HG02970 (cell line): ENCODE results near the gene AMOTL1.
"Not testable (repeated sequence)": the region's sequence is repeated elsewhere in the genome, so short reads cannot be mapped to it uniquely, and the experiment has no call there.

Source experiments
- ATAC-seq: cut with Tn5 transposase; IDR thresholded peaks from one replicate; pipeline ENCODE4 v1.9.1; 2021; ENCODE audit warnings: mild to moderate bottlenecking, moderate library complexity, moderate number of reproducible peaks; ENCODE audit not compliant: unreplicated experiment, low FRiP score

The AMOTL1 gene

DNA sequence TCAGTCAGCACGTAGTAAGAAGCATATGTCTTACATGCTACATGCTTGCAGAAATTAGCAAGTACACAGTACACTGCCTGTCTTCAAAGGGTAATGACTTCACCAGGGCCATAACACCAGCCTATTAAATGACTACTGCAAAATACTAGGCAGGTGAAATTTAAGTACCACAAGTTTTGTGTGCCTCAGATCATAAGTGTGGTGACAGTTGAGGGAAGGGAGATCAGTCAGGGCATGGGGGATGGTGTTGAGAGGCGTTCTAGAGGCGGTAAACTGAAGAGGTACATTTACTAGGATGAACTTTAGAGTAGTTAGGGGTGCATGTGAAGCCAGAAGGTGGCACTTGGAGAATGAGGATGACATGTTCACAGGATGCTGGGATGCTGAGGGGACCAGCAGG lies 22.0 kb downstream of the AMOTL1 start:
- no peak for ATAC-seq

DNA sequence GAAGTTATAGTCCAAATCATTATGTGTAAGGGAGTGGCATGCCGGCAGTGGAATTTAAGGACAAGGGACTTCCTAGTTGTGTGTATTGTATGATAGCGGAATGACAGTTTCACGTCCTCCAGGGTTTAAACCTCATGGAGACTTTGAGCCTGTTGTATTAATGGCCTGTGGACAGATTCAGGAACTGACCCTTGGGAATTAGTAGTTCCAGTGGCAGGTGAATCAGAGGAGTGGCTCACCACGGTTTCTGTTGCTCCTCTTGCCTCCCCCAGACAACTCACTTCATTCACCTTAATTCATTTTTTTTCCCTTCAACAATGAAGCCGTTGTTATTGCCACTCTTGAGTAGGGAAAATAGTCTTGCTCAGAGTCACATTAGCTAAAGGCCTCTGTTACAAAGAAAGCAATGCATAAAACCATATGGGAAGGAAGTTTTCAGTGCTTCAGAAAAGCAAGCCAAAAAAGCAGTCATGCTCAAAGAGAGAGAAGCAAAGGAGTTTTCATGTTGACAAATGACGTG lies 22.6 kb downstream of the AMOTL1 start:
- ATAC-seq: no peak

DNA sequence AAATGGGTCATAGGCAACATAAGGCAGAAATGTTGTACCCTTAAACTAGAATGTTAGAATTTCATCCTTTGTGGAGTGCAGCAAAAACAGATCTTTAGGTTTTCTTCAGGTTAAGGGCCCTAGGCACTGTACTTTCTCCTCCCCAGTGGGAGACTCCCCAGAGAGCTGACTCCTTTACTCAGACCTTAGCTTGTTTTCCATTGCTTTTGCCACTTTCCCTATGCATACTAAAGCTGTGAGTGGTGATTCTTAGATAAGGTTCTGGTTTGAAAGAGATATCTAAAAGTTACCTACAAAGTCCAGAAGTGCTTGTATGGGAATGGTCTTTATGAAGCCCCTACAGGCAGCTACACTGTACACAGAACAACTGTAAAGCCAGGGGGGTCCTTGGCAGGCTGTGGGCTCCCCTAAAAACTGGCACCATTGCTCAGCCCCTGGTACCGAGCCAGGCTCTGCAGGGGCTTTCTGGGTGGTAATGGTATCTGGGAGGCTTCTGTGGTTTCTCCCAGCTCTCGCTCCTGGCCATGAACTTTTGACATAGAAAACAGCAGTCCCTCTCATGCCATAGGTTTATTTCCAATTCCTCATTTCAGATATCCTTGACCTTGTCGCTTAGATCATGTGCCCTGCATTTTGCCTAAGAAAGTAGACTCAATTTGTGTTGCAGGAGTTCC lies 23.2 kb downstream of the AMOTL1 start:
- ATAC-seq: no peak

DNA sequence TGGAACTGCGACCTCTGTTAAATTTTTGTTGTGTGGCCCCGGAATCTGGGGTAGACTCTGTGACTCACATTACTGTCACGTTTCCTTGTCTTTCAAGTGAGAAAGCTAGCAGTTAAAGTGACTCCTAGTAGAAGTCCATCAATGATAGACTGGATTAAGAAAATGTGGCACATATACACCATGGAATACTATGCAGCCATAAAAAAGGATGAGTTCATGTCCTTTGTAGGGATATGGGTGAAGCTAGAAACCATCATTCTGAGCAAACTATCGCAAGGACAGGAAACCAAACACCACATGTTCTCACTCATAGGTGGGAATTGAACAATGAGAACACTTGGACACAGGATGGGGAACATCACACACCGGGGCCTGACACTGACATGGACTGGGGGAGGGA lies 23.8 kb downstream of the AMOTL1 start:
- not testable (repeated sequence) for ATAC-seq

DNA sequence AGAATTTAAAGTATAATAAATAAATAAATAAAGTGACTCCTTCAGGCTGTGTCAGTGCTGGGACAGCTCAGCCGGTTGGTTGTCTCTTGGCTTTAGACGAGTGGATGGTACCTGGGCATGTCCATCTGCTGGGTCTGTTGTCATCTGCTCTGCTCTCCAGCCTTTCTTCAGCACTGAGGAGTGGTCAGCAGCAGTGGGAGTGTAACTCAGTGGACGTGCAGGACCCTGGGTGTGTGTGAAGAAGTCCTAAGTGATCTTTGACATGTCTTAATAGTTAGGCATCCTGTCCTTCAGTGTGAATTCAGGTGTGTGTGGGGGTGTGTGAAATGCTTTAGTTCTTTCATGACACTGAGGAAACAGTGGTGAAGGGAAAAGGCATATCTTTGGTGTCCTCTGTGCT lies 24.3 kb downstream of the AMOTL1 start:
- no peak for ATAC-seq

GRCh38 chr11:94793002-94793401 lies 24.8 kb downstream of the AMOTL1 start:
- no peak for ATAC-seq

DNA sequence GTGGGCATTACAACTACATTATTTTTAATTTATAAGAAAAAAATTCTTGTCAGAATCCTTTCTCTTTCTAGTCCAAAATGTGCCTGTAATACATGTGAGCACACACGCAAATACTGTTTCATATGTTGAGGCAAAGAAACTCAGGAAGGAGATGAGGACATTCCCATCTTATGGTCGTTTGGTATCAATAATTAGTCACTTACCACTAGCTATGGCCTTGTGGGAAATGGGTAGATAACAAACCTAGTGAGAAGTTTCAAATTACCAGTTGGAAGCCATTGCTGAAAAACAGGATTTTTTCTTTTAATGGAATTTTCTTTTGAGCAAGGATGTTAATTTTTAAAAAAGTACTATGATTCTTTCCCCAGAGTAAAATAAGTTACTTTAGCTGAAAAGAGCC lies 25.7 kb downstream of the AMOTL1 start:
- no peak for ATAC-seq

DNA sequence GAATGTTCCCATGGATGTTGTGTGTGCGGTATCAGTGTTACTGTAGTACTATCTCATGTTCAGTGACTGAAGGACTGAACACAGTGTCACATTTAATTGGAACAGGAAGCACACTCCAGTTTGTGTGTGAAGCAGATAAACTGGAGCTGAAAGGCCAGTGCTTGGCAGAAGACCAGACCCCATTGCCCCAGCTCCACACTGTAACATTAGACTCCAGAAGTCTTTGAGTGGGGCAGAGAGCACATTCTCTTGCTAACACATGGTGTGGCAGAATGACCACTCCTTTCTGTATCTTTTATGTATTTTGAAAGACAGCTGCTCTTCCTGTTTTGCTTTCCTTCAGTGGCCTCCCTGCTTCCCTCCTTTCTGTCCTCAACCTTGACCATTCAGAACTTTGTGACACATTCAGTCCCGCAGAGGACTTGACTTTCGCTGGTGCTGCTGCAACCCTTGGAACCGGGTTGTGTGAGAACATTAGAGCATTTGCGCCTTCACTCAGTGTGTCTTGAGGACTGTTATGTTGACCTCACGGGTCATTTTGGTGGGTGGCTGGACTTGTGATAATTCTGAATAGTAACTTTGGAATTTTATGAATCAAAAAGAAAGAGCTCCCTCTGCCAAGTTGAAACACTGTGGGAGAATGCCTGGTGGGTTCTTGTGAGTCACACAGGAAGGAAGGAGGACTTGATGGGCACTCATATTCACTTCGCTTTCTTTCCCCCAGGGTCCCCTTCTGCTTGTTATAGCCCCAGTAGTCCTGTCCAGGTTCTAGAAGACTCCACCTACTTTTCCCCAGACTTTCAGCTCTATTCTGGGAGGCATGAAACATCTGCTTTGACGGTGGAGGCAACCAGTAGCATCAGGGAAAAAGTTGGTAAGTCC lies 26.4 kb downstream of the AMOTL1 start:
- ATAC-seq: no peak

GRCh38 chr11:94795476-94796189 lies 27.5 kb downstream of the AMOTL1 start:
- ATAC-seq: no peak

- no peak for ATAC-seq
These were observed 28.0 kb downstream of the AMOTL1 start for GRCh38 chr11:94796190-94796580.

- no peak for ATAC-seq
These were observed 28.7 kb downstream of the AMOTL1 start for GRCh38 chr11:94796863-94797262.

DNA sequence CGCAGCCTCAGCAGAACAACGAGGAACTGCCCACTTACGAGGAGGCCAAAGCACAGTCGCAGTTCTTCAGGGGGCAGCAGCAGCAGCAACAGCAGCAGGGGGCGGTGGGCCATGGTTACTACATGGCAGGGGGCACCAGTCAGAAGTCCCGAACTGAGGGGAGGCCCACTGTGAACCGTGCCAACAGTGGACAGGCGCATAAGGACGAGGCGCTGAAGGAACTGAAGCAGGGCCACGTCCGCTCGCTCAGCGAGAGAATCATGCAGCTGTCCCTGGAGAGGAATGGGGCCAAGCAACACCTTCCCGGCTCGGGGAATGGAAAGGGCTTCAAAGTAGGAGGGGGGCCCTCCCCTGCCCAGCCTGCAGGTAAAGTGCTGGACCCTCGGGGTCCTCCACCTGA lies 31.6 kb downstream of the AMOTL1 start:
- no peak for ATAC-seq

- no peak for ATAC-seq
These were observed 32.3 kb downstream of the AMOTL1 start for GRCh38 chr11:94800414-94800813.

DNA sequence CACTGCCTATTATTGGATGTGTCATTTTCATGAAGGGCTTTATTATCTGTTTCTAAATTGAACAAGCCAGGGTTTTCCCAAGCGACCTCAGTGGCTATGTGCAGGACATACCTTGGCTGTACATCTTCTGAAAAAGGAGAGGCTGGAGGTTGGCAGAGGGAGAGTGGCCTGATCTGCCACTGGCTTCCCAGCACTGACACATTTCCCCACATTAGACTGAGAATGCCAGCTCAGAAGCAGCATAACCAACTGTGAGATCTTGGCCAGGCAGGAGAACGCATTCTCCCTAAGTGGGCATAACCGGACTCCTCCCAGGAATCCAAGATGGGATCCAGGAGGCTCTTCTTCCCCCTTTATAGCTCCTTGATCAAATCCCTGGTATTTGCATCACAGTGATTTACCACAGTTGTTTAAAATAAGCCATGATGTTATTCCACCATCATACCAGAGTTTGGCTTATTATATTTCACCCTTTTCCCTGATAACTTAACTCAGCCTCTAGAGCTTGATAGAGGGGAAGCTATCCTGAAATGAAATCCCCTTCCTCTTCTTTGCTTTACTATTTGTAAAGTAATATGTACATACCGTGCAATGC lies 33.8 kb downstream of the AMOTL1 start:
- ATAC-seq: no peak

DNA sequence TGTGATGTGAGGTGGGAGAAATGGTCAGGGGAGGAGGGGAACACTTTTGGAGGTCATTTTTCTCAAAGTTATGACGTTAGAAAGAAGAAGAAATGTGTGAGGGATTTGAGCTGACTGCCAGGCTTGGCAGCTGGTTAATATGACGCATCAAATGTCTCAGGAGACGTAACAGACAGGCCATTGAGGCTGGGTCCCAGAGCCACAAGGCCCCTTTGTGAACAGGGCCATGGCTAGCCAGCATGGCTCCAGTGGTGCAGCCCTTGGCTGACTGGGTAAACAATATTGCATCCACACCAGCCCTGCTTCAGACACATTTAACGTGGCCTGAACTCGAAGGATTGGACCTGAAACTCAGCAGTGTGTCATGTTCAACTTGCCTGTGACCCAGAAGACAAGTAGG lies 34.3 kb downstream of the AMOTL1 start:
- ATAC-seq: no peak

DNA sequence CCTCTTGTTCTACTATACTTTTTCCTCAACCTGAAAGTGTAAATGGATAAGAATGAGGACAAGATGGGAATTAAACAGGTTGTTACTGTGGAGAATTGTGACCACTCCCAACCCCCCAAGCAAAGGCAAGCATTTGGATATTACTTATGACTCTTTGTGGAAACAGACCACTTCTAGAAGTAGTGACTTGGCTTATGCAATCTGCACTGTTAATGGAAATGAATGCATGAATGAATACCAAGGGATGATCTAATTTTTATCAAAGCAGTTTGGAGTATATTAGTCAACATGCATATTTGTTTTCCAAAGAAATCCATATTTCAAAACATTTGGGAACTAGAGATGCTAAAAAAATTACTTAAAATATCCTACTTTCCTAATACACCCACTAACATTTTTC lies 35.3 kb downstream of the AMOTL1 start:
- ATAC-seq: no peak

DNA sequence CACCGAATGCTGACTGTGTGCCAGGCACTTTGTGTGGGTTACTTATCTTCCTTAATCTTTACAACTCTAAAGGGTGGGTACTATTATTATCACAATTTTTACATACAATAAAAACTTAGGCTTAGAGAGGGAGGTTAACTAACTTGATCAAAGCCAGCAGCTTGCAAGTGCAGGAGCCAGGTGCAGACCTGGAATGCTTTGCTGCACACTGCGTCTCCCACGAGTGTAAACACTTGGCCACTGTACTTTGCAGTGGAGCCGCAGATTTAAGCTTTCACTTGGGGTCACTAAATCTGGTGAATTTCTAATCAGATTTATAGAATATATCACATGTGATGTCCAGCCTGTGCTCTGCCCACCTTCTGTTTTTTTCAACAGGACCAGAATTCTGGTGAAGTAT lies 36.7 kb downstream of the AMOTL1 start:
- no peak for ATAC-seq

DNA sequence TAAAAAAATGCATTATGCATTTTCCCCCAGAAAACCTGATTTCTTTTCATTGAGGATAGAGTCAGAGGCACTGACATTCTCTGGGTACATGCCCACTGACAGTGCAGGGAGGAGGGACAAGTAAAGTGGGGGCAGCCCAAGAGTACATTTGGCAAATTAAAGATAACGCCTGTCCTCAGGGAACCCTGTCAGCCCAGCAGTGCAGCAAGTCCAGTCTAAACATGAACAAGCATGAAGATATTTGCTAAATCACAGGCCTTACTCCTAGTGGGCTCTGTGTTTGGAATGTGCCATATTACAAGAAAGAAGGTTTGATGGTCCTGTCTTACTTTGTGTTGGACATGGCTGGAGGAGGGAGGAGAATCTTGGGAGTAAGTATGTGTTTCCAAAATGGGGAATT lies 37.9 kb downstream of the AMOTL1 start:
- no peak for ATAC-seq

DNA sequence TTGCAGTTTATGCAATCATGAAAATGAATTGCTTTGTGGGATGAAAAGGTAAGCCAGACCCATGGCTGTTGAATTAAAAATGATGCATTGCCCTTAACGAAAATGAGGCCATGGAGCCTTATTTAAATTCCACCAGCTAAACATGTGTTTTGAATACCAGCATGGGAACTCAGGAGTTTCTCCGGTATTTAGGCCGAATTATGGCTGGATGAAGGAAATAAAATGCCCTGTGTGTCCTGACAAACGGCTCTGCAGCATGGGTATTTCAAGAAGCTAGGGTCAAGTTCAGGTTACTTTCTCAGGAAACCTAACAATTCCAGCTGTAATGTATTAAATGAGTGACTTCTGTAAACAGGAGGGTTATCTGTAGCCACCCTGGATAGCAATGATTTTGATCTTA lies 38.3 kb downstream of the AMOTL1 start:
- ATAC-seq: no peak

DNA sequence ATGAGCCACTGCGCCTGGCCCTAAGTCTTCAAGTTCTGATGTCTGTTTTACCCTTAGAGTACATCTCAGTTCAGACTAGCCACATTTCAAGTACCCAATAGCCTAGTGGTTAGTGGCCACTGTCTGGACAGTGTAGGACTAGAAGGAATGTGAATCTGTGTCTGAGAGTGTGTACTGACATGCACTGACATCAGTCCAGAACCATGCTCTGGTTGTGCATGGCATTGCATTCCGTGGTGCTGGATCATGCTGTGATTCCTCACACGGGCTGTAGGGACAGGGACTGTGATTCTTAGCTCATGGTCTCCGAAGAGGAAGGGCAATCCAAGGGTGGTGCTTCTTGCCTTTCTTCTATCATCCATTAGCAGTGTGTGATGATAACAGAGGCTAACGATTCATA lies 41.1 kb downstream of the AMOTL1 start:
- ATAC-seq: no peak
